PFSK-1 (cell line): Measurements from ENCODE around the gene SLC12A4.

ENCODE experiments used
- FOXP2 ChIP-seq: optimal IDR thresholded peaks from 2 replicates; pipeline ENCODE3; 2011; ENCODE audit warnings: borderline replicate concordance, control low read depth, inconsistent platforms; ENCODE audit not compliant: insufficient read depth; ENCODE audit errors: extremely low read length, extremely low read depth
- POLR2AphosphoS5 ChIP-seq: IDR thresholded peaks from 2 replicates; pipeline ENCODE4 v1.6.1; 2012; ENCODE audit warnings: low read depth, mild to moderate bottlenecking, control low read depth, low read length, moderate library complexity
- REST ChIP-seq, 2 experiments: IDR thresholded peaks; 2 replicates each; pipeline versions ENCODE4 v1.6.1 to v1.8.0; 2011 to 2012; ENCODE audit warnings: low read depth in 2 of 2, low read length in 2 of 2, control low read depth in 1 of 2, inconsistent platforms in 1 of 2, mild to moderate bottlenecking in 1 of 2, moderate library complexity in 1 of 2; ENCODE audit not compliant: insufficient read depth in 1 of 2
- SIN3A ChIP-seq: IDR thresholded peaks from 2 replicates; pipeline ENCODE4 v1.6.1; 2012; ENCODE audit warnings: mild to moderate bottlenecking, low read length, moderate library complexity, borderline replicate concordance; ENCODE audit not compliant: insufficient read depth
- TAF1 ChIP-seq: IDR thresholded peaks from 2 replicates; pipeline ENCODE4 v1.6.1; 2012; ENCODE audit warnings: low read length, control low read depth, borderline replicate concordance; ENCODE audit not compliant: insufficient read depth

Gene SLC12A4

GRCh38 chr16:67979955-67980678, 11.7 kb upstream of the SLC12A4 start, which contains the start of gene DPEP3:
Gene DPEP3 (minus strand): TSS chr16:67980499. CDS start chr16:67980380, 119 bp downstream.
- TF ChIP-seq REST (IDR thresholded peaks at IDR 0.05; ENCODE audit: insufficient read depth in 1 of 2, low read depth in 2 of 2, low read length in 2 of 2) (no peak), SIN3A (no peak), TAF1 (no peak), FOXP2 (no peak), POLR2AphosphoS5 (no peak)

- no peak for TF ChIP-seq POLR2AphosphoS5
- TF ChIP-seq SIN3A, result no peak
- TF ChIP-seq TAF1, result no peak
Measured at GRCh38 chr16:67977469-67978227, 9.2 kb upstream of the SLC12A4 start.

- TF ChIP-seq POLR2AphosphoS5 (no peak), SIN3A (no peak), TAF1 (no peak), FOXP2 (no peak)
Measured at GRCh38 chr16:67977005-67977404, 8.6 kb upstream of the SLC12A4 start.

GRCh38 chr16:67976205-67976604, 7.8 kb upstream of the SLC12A4 start:
- TF ChIP-seq TAF1 (no peak), FOXP2 (no peak), REST (IDR thresholded peaks at IDR 0.05; ENCODE audit: insufficient read depth in 1 of 2, low read depth in 2 of 2, low read length in 2 of 2) (no peak), POLR2AphosphoS5 (no peak)

GRCh38 chr16:67975321-67976105, 7.1 kb upstream of the SLC12A4 start:
- TF ChIP-seq SIN3A (no peak), FOXP2 (no peak), POLR2AphosphoS5 (no peak), REST (IDR thresholded peaks at IDR 0.05; ENCODE audit: insufficient read depth in 1 of 2, low read depth in 2 of 2, low read length in 2 of 2) (no peak), TAF1 (no peak)

- no peak for TF ChIP-seq POLR2AphosphoS5
- TF ChIP-seq TAF1, result no peak
- TF ChIP-seq REST (IDR thresholded peaks at IDR 0.05; ENCODE audit: insufficient read depth in 1 of 2, low read depth in 2 of 2, low read length in 2 of 2), result no peak
- TF ChIP-seq SIN3A, result no peak
- TF ChIP-seq FOXP2, result no peak
Measured at GRCh38 chr16:67971111-67971510, 2.7 kb upstream of the SLC12A4 start.
